ENCODE data around the gene SORCS1.

Gene SORCS1

GRCh38 chr10:106795619-106796018 is 368.9 kb downstream of the SORCS1 start:
- Histone ChIP-seq H3F3A (ENCODE audit: insufficient read depth, low read length) (no peaks in the 10 kb centered on the region), H3K27ac (ENCODE audit: low read length) (no peak overlapping the region), H3K79me2 (ENCODE audit: low read length) (no peaks in the 10 kb centered on the region), H3K4me2 (ENCODE audit: low read depth, low read length) (no peak overlapping the region), H3K9ac (ENCODE audit: low read length) (no peak overlapping the region), H3K4me1 (ENCODE audit: low read length) (no peaks in the 10 kb centered on the region), H2AFZ (ENCODE audit: low read length) (no peak overlapping the region), H3K4me3 (ENCODE audit: low read length) (no peak overlapping the region), H4K20me1 (ENCODE audit: insufficient read depth, low read length) (no peaks in the 10 kb centered on the region), H3K9me2 (replicated peaks; ENCODE audit: insufficient read depth, low read length) (no peaks in the 10 kb centered on the region), H3K9me3 (replicated peaks; ENCODE audit: insufficient read depth, low read length) (no peaks in the 10 kb centered on the region), H3K36me3 (replicated peaks; ENCODE audit: insufficient read depth, low read length) (no peaks in the 10 kb centered on the region), H3K27me3 (replicated peaks; ENCODE audit: insufficient read depth, low read length) (no peaks in the 10 kb centered on the region)
- peak; percentile 65 for DNase-seq
- TF ChIP-seq EZH2 (optimal IDR thresholded peaks at IDR 0.05; ENCODE audit: low read depth, low read length) (no peak), CTCF (IDR thresholded peaks at IDR 0.05; ENCODE audit: low read length) (peak; percentile 69)

GRCh38 chr10:106793617-106794016 is 370.9 kb downstream of the SORCS1 start:
- Histone ChIP-seq H3K4me1 (ENCODE audit: low read length) (no peaks in the 10 kb centered on the region), H3K9me2 (replicated peaks; ENCODE audit: insufficient read depth, low read length) (no peaks in the 10 kb centered on the region), H4K20me1 (ENCODE audit: insufficient read depth, low read length) (no peaks in the 10 kb centered on the region), H3K36me3 (replicated peaks; ENCODE audit: insufficient read depth, low read length) (no peaks in the 10 kb centered on the region), H3K4me3 (ENCODE audit: low read length) (no peak overlapping the region), H3K4me2 (ENCODE audit: low read depth, low read length) (no peak overlapping the region), H2AFZ (ENCODE audit: low read length) (no peak overlapping the region), H3K79me2 (ENCODE audit: low read length) (no peaks in the 10 kb centered on the region), H3K27ac (ENCODE audit: low read length) (no peak overlapping the region), H3K9ac (ENCODE audit: low read length) (no peak overlapping the region), H3K9me3 (replicated peaks; ENCODE audit: insufficient read depth, low read length) (no peaks in the 10 kb centered on the region), H3K27me3 (replicated peaks; ENCODE audit: insufficient read depth, low read length) (no peaks in the 10 kb centered on the region), H3F3A (ENCODE audit: insufficient read depth, low read length) (no peaks in the 10 kb centered on the region)
- DNase-seq: no peak
- TF ChIP-seq EZH2 (optimal IDR thresholded peaks at IDR 0.05; ENCODE audit: low read depth, low read length): no peak
- TF ChIP-seq EZH2phosphoT487 (IDR thresholded peaks at IDR 0.05; ENCODE audit: low read length): no peak
- TF ChIP-seq CTCF (IDR thresholded peaks at IDR 0.05; ENCODE audit: low read length): no peak

GRCh38 chr10:106789623-106790022 is 374.9 kb downstream of the SORCS1 start:
- TF ChIP-seq CTCF (IDR thresholded peaks at IDR 0.05; ENCODE audit: low read length) (no peak), EZH2 (optimal IDR thresholded peaks at IDR 0.05; ENCODE audit: low read depth, low read length) (no peak), EZH2phosphoT487 (IDR thresholded peaks at IDR 0.05; ENCODE audit: low read length) (no peak)
- Histone ChIP-seq H3K4me3 (ENCODE audit: low read length) (no peak overlapping the region), H3K36me3 (replicated peaks; ENCODE audit: insufficient read depth, low read length) (no peaks in the 10 kb centered on the region), H3F3A (ENCODE audit: insufficient read depth, low read length) (no peaks in the 10 kb centered on the region), H3K9ac (ENCODE audit: low read length) (no peak overlapping the region), H3K9me2 (replicated peaks; ENCODE audit: insufficient read depth, low read length) (no peaks in the 10 kb centered on the region), H3K4me1 (ENCODE audit: low read length) (no peaks in the 10 kb centered on the region), H2AFZ (ENCODE audit: low read length) (no peak overlapping the region), H3K9me3 (replicated peaks; ENCODE audit: insufficient read depth, low read length) (no peaks in the 10 kb centered on the region), H3K4me2 (ENCODE audit: low read depth, low read length) (no peak overlapping the region), H3K27me3 (replicated peaks; ENCODE audit: insufficient read depth, low read length) (no peaks in the 10 kb centered on the region), H3K79me2 (ENCODE audit: low read length) (no peaks in the 10 kb centered on the region), H4K20me1 (ENCODE audit: insufficient read depth, low read length) (no peaks in the 10 kb centered on the region), H3K27ac (ENCODE audit: low read length) (no peak overlapping the region)
- DNase-seq: no peak
